ENCODE measurements around the gene TSPAN7.

TSPAN7 gene

DNA sequence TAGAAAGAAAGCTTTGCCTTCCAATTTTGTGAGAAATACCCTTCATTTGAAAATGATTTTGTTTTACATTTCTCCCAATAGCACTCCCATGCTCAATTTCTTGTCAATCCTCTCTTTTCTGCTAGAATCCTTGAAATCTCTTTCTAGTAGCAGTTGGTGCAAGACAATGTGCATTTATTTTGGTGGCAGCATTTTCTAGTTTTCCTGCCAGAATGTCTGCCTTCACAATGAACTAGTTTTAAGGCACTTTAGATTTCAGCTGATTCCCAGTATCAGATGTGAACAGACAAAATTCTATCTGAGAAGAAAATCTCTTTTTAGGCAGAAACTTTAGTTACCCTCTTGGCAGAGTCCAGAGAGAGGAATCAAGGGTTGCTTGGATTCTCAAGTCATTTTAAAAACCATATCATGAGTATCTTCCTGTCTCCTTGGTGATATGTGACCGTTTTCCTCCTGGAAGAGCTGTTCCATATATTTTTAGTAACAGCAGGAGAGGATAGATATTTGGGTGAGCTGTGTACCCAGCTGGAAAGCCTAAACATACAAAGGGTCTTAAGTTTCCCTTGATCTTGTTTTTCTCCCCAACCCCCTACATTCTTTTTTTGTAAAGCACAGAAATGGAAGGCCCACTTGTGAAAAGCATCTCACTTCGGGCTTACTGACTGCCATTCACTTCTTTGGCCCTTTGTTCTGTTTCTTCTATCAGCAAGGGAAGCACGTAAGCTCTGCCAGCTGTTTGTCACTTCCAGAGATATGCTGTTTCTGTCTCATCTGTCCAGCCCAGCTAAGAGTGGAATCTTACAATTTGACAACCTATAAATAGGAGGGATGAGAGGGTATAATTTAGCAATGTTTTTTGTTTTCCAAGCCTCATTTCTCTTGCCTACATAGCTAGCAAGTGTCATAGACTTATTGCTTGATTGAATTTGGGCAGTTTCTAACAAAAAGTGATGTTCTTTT lies 38.7 kb downstream of the TSPAN7 start:
- Histone ChIP-seq H3K9me2 (replicated peaks; ENCODE audit: low read depth, low read length) (no peaks in the 10 kb centered on the region), H3K36me3 (ENCODE audit: insufficient read depth, low read length) (peaks cover 15% of the 10 kb centered on the region; the same call in 1 of the 2 replicates), H3K79me2 (ENCODE audit: insufficient read depth, low read length) (peaks cover 71% of the 10 kb centered on the region), H2AFZ (ENCODE audit: low read length) (no peak overlapping the region), H4K20me1 (ENCODE audit: insufficient read depth, low read length, poor library complexity, severe bottlenecking) (no peaks in the 10 kb centered on the region), H3K4me1 (ENCODE audit: insufficient read depth, low read length, poor library complexity, severe bottlenecking) (peaks cover 79% of the 10 kb centered on the region), H3F3A (ENCODE audit: low read depth) (peaks cover 15% of the 10 kb centered on the region), H3K9me3 (ENCODE audit: insufficient read depth, low read depth, low read length) (no peaks in the 10 kb centered on the region), H3K4me2 (ENCODE audit: low read depth, low read length, poor library complexity, severe bottlenecking) (peak overlapping the region; percentile 13), H3K4me3 (ENCODE audit: low read length, poor library complexity, severe bottlenecking) (no peak overlapping the region), H3K27me3 (ENCODE audit: insufficient read depth, low read length, poor library complexity, severe bottlenecking) (no peaks in the 10 kb centered on the region), H3K9ac (ENCODE audit: low read depth, low read length, poor library complexity, severe bottlenecking) (peak overlapping the region; percentile 66)
- TF ChIP-seq, protein P1, sequence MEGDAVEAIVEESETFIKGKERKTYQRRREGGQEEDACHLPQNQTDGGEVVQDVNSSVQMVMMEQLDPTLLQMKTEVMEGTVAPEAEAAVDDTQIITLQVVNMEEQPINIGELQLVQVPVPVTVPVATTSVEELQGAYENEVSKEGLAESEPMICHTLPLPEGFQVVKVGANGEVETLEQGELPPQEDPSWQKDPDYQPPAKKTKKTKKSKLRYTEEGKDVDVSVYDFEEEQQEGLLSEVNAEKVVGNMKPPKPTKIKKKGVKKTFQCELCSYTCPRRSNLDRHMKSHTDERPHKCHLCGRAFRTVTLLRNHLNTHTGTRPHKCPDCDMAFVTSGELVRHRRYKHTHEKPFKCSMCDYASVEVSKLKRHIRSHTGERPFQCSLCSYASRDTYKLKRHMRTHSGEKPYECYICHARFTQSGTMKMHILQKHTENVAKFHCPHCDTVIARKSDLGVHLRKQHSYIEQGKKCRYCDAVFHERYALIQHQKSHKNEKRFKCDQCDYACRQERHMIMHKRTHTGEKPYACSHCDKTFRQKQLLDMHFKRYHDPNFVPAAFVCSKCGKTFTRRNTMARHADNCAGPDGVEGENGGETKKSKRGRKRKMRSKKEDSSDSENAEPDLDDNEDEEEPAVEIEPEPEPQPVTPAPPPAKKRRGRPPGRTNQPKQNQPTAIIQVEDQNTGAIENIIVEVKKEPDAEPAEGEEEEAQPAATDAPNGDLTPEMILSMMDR (conservative IDR thresholded peaks at IDR 0.05; ENCODE audit: low read length), result no peak
- no peak for TF ChIP-seq EZH2phosphoT487 (IDR thresholded peaks at IDR 0.05; ENCODE audit: borderline replicate concordance)

DNA sequence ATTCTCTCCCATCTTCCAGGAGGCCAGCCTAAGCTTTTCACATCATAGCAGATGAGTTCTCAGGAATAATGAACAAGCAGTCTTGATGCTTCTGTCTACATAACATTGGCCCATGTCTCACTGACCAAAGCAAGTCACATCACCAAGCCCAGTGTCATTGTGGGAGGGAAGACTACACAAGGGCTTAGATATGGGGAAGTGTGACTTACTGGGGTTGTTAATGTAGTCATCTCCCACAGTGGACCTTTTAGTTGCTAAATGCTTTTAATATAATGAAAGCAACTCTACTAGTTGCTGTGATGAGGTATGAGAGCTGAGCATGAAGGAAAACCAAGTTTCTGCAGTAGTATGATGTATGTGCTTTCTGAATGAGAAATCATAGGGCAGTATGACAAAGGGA lies 40.5 kb downstream of the TSPAN7 start:
- H2AFZ ChIP-seq (ENCODE audit: low read length), result no peak overlapping the region
- 0 out of 2 replicates have a peak, but pooled peaks cover 1% of the 10 kb centered on the region for H3F3A ChIP-seq (ENCODE audit: low read depth)
- no peaks in the 10 kb centered on the region for H4K20me1 ChIP-seq (ENCODE audit: insufficient read depth, low read length, poor library complexity, severe bottlenecking)
- peak overlapping the region; percentile 37 for H3K9ac ChIP-seq (ENCODE audit: low read depth, low read length, poor library complexity, severe bottlenecking)
- TF ChIP-seq, protein P1 (conservative IDR thresholded peaks at IDR 0.05; ENCODE audit: low read length), result no peak
- peaks cover 73% of the 10 kb centered on the region for H3K79me2 ChIP-seq (ENCODE audit: insufficient read depth, low read length)
- no peaks in the 10 kb centered on the region for H3K9me3 ChIP-seq (ENCODE audit: insufficient read depth, low read depth, low read length)
- no peak overlapping the region for H3K4me3 ChIP-seq (ENCODE audit: low read length, poor library complexity, severe bottlenecking)
- peaks cover 70% of the 10 kb centered on the region for H3K4me1 ChIP-seq (ENCODE audit: insufficient read depth, low read length, poor library complexity, severe bottlenecking)
- peaks cover 15% of the 10 kb centered on the region; the same call in 1 of the 2 replicates for H3K36me3 ChIP-seq (ENCODE audit: insufficient read depth, low read length)
- H3K9me2 ChIP-seq (replicated peaks; ENCODE audit: low read depth, low read length), result no peaks in the 10 kb centered on the region
- no peaks in the 10 kb centered on the region for H3K27me3 ChIP-seq (ENCODE audit: insufficient read depth, low read length, poor library complexity, severe bottlenecking)
- H3K4me2 ChIP-seq (ENCODE audit: low read depth, low read length, poor library complexity, severe bottlenecking), result peak overlapping the region; percentile 6

DNA sequence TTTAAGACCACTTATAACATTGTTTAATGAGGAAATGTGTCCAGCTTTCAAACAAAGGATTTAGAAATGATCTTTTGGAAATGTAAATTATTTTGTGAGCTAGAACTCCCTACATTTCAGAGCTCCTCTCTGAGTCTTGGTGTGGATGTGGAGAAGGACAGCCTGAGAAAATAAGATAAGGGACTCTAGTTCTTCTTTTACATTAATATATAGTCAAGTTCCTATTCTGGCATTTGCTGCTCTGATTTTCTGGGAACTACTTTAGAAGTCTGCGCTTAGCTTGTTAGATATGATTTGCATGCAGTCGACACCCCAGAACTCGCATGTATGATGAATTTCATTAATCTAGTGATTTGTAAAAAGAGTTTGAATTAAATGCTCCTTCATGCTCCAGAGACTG lies 45.5 kb downstream of the TSPAN7 start:
- H3K4me2 ChIP-seq (ENCODE audit: low read depth, low read length, poor library complexity, severe bottlenecking), result peak overlapping the region; percentile 87
- H4K20me1 ChIP-seq (ENCODE audit: insufficient read depth, low read length, poor library complexity, severe bottlenecking), result no peaks in the 10 kb centered on the region
- H3K36me3 ChIP-seq (ENCODE audit: insufficient read depth, low read length), result no peaks in the 10 kb centered on the region
- peaks cover 62% of the 10 kb centered on the region for H3K79me2 ChIP-seq (ENCODE audit: insufficient read depth, low read length)
- H3K9me2 ChIP-seq (replicated peaks; ENCODE audit: low read depth, low read length), result no peaks in the 10 kb centered on the region
- peak overlapping the region; percentile 67 for H3K4me3 ChIP-seq (ENCODE audit: low read length, poor library complexity, severe bottlenecking)
- H3K4me1 ChIP-seq (ENCODE audit: insufficient read depth, low read length, poor library complexity, severe bottlenecking), result peaks cover 65% of the 10 kb centered on the region
- H3K9me3 ChIP-seq (ENCODE audit: insufficient read depth, low read depth, low read length), result no peaks in the 10 kb centered on the region
- H3F3A ChIP-seq (ENCODE audit: low read depth), result peaks cover 3% of the 10 kb centered on the region; the same call in 1 of the 2 replicates
- H3K9ac ChIP-seq (ENCODE audit: low read depth, low read length, poor library complexity, severe bottlenecking), result peak overlapping the region; percentile 90
- no peak overlapping the region for H2AFZ ChIP-seq (ENCODE audit: low read length)
- TF ChIP-seq, protein P1 (conservative IDR thresholded peaks at IDR 0.05; ENCODE audit: low read length), result no peak
- no peak for TF ChIP-seq EZH2phosphoT487 (IDR thresholded peaks at IDR 0.05; ENCODE audit: borderline replicate concordance)
- H3K27me3 ChIP-seq (ENCODE audit: insufficient read depth, low read length, poor library complexity, severe bottlenecking), result no peaks in the 10 kb centered on the region
